Adrenal gland (tissue), 12 donors: Measurements from ENCODE around the gene CEP43. TPM values are rescaled to one million over a fixed set of nuclear protein-coding genes. Genes with fewer than 3 reads are reported as not detected.
A peak's percentile ranks its signal among the peaks of the same experiment; 100 is the strongest.

Experiments used
- DNase-seq, 7 donors: peaks; one replicate each; pipeline ENCODE4 v3.0.0-alpha.2; 2019 to 2020
- H3K27ac ChIP-seq, 5 donors: fragments of 200-600 bp; sonication (generic) in 4 of 5; 1 replicate in 3 of 5; 2 replicates in 2 of 5; pipeline versions ENCODE4 v1.5.1 to v1.8.0; 2016 to 2020; ENCODE audit warnings: mild to moderate bottlenecking in 1 of 5
- H3K27me3 ChIP-seq: fragments of 200-600 bp; 2 replicates; pipeline ENCODE4 v1.8.0; 2021
- H3K36me3 ChIP-seq, 2 donors: fragments of 200-600 bp; replicated peaks in 1 of 2; 1 replicate in 1 of 2; 2 replicates in 1 of 2; pipeline versions ENCODE4 v1.5.1 to v1.8.0; 2018 to 2022
- H3K4me1 ChIP-seq, 2 donors: fragments of 200-600 bp; replicated peaks in 1 of 2; 1 replicate in 1 of 2; 2 replicates in 1 of 2; pipeline versions ENCODE4 v1.5.1 to v1.8.0; 2018 to 2021
- H3K4me3 ChIP-seq, 4 donors: fragments of 200-600 bp; sonication (generic) in 3 of 4; one replicate each; pipeline ENCODE4 v1.5.1; 2016 to 2018
- H3K9me3 ChIP-seq, 3 donors: fragments of 200-600 bp; sonication (generic) in 1 of 3; replicated peaks in 1 of 3; 1 replicate in 2 of 3; 2 replicates in 1 of 3; pipeline versions ENCODE4 v1.5.1 to v1.8.0; 2016 to 2021
- POLR2A ChIP-seq, 2 donors: fragments of 450-650 bp; IDR thresholded peaks; one replicate each; pipeline ENCODE4 v1.6.1; 2017; ENCODE audit warnings: antibody characterized with exemption in 2 of 2, mild to moderate bottlenecking in 2 of 2, moderate library complexity in 1 of 2
- WGBS, 4 donors: extraction: QIAGEN DNeasy Blood & Tissue Kit in 2 of 4; methylation state at CpG; one replicate each; pipeline versions ENCODE4 v1.1.5 to v1.1.7; 2013 to 2017; 5-methylcytosine and 5-hydroxymethylcytosine counted together
- intact Hi-C, 2 donors: fragments of 100-400 bp; cut with DNase I; formaldehyde crosslinking; loops; one replicate each; pipeline versions ENCODE4 v1.14.1 to v1.15.0; 2022 to 2023
- polyA plus RNA-seq, 3 donors: library from polyadenylated mRNA; stranded (reverse); fragments of 200-250 nt in 2 of 3; fragments of 350-450 nt in 1 of 3; fragmentation: Illumina TruSeq in 1 of 3; extraction: RNeasy Lipid Tissue Mini Kit (QIAGEN cat#74804) in 1 of 3; gene quantifications; one replicate each; pipeline ENCODE4 v1.2.3, GENCODE V29; 2013 to 2014
- total RNA-seq, 9 donors: library from RNA; depleted of rRNA in 4 of 9; stranded (reverse); fragments of >200 nt in 4 of 9; fragments of 120-200 nt in 1 of 9; fragmentation: NEBNext Ultra II Directional in 1 of 9; extraction: Animal tissue kit (Norgen Biotek cat#: 25700) in 1 of 9; gene quantifications; one replicate each; pipeline versions ENCODE4 v1.1.0 to v1.2.4, GENCODE V29; 2013 to 2023
- TF ChIP-seq, protein P1 (sequence below), 6 experiments: fragments of 450-650 bp in 4 of 6; fragments of 200-600 bp in 2 of 6; sonication (generic) in 1 of 6; IDR thresholded peaks; 1 replicate in 5 of 6; 2 replicates in 1 of 6; pipeline versions ENCODE4 v1.5.1 to v1.8.0; 2016 to 2021; ENCODE audit warnings: antibody characterized with exemption in 6 of 6, mild to moderate bottlenecking in 2 of 6, moderate library complexity in 1 of 6
- donor health status: healthy with polysubstance abuse.
- donor health status: Bipolar disorder and iron deficiency.
- donor health status: DM: yes; HTN: yes; CAD: no.
- donor health status: DM: no; HTN: no; CAD: no.
- donor health status: DM: no; HTN: no; CAD: no.
- donor health status: DM: yes; HTN: yes; CAD: no.

CEP43 gene
- total and polyA plus RNA-seq, 12 donors = 10.1 to 36.7 (median 16.6) TPM

DNA sequence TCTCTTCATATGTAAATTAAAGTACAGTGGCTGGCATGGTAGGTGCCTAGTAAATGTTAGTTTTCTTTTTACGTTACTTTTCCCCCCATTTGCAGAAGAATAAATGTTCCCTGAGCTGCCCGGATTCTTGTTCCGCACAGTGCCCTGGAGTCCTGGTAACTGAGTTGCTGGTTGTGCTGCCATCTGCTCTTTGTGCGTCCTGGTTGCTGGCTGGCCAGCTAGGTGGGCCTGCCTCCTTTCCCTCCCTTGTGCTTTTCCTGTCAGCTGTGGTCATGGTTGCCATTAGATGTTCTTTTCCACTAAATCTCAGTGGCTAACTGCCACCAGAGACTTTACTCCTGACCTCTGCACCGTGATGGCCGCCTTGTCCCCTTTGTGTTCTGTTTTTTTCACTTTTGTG lies 28.6 kb downstream of the CEP43 start:
- Histone ChIP-seq H3K27ac (no peak overlapping the region), H3K27me3 (no peaks in the 10 kb centered on the region), H3K9me3 (no peaks in the 10 kb centered on the region), H3K36me3 (peaks cover 0 to 22% of the 10 kb centered on the region in 2 donors), H3K4me3 (no peak overlapping the region), H3K4me1 (peaks cover 0 to 8% of the 10 kb centered on the region in 2 donors)
- TF ChIP-seq, protein P1, sequence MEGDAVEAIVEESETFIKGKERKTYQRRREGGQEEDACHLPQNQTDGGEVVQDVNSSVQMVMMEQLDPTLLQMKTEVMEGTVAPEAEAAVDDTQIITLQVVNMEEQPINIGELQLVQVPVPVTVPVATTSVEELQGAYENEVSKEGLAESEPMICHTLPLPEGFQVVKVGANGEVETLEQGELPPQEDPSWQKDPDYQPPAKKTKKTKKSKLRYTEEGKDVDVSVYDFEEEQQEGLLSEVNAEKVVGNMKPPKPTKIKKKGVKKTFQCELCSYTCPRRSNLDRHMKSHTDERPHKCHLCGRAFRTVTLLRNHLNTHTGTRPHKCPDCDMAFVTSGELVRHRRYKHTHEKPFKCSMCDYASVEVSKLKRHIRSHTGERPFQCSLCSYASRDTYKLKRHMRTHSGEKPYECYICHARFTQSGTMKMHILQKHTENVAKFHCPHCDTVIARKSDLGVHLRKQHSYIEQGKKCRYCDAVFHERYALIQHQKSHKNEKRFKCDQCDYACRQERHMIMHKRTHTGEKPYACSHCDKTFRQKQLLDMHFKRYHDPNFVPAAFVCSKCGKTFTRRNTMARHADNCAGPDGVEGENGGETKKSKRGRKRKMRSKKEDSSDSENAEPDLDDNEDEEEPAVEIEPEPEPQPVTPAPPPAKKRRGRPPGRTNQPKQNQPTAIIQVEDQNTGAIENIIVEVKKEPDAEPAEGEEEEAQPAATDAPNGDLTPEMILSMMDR (IDR thresholded peaks at IDR 0.05) = no peak
- TF ChIP-seq POLR2A (IDR thresholded peaks at IDR 0.05) = no peak
- 92 to 95% (median 93%) methylated on average over 6 of the region's 6 CpGs for WGBS, 4 donors
- intact Hi-C loops = no loop called here
- DNase-seq = no peak

DNA sequence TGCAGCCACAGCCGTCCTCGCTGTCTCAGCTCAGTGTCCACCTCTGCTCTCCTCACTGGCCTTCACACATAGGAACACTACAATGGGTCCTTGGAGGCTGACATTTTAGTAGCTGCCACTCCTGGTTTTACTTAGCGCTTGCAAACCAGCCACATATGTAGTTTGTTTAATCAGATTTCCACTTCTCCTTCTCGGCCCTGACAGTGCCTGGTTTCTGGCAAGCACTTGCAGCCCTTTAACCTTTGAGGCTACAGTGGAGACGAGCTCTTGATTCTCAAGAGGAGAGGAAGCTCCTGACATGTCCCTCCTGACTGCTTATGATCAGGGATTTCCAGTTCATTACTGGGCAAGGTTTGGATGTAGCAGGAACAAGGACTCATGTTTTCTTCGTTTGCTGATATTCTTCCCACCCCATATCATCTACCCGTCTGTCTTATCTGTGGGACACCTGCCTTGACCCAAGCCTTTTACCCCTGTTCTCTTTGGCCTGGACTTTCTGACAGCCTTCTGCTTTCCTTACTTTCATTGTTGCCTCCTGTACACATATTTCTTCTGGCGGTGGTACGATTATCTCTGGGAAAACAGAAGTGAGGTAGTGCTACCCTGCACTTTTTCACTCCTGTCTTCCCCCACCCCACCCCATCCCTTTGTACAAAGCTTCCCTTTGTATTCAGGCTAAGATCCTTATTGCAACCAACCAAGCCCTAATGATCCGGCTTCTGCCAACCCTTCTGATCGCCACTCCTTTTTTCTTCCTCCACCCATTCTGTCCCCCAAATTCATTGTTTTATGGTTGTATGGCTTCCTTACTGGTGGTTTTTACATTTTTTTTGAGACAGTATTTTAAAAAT lies 31.2 kb downstream of the CEP43 start:
- no peak overlapping the region for H3K27ac ChIP-seq
- no peak for DNase-seq
- H3K9me3 ChIP-seq = no peaks in the 10 kb centered on the region
- no peaks in the 10 kb centered on the region for H3K27me3 ChIP-seq
- peaks cover 0 to 30% of the 10 kb centered on the region in 2 donors for H3K36me3 ChIP-seq
- WGBS, 4 donors = 81 to 89% (median 83%) methylated on average over 11 of the region's 11 CpGs
- TF ChIP-seq POLR2A (IDR thresholded peaks at IDR 0.05) = no peak
- TF ChIP-seq, protein P1 (IDR thresholded peaks at IDR 0.05) = no peak
- no peak overlapping the region for H3K4me3 ChIP-seq
- intact Hi-C loops = no loop called here
- peaks cover 0 to 8% of the 10 kb centered on the region in 2 donors for H3K4me1 ChIP-seq

DNA sequence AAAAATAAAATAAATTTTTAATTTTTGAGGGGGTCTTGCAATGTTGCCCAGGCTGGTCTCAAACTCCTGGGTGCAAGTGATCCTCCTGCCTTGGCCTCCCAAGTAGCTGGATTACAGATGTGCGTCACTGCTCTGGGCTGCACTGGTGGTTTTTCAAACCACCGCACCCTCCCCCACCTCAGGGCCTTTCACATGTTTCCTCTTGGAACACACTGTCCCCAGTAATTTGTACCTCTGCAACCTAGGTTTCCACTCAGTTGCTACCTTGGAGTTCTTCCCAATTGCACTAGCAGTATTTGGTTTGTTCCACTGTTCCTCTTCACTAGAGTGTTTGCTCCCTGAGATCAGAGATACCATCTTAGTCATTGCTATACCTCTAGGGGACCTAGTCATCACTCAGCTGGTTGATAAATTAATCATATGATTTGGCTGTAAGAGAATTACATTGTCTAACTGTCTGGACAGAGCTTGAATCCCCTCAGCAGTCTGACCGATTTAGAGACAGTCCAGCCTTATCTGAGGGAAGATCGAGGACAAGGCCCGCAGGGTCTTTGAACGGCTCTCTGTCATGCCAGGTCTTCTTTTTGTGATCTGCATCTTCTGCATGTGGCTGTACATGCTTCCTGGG lies 32.0 kb downstream of the CEP43 start:
- WGBS, 4 donors = 88 to 93% (median 90%) methylated on average over 6 of the region's 6 CpGs
- TF ChIP-seq POLR2A (IDR thresholded peaks at IDR 0.05) = no peak
- TF ChIP-seq, protein P1 (IDR thresholded peaks at IDR 0.05) = no peak
- Histone ChIP-seq H3K4me1 (peaks cover 0 to 8% of the 10 kb centered on the region in 2 donors), H3K4me3 (no peak overlapping the region), H3K27me3 (no peaks in the 10 kb centered on the region), H3K36me3 (peaks cover 0 to 28% of the 10 kb centered on the region in 2 donors), H3K9me3 (no peaks in the 10 kb centered on the region), H3K27ac (no peak overlapping the region)
- peak in 1 of 7 donors; percentile 63 for DNase-seq
- intact Hi-C loops = no loop called here

DNA sequence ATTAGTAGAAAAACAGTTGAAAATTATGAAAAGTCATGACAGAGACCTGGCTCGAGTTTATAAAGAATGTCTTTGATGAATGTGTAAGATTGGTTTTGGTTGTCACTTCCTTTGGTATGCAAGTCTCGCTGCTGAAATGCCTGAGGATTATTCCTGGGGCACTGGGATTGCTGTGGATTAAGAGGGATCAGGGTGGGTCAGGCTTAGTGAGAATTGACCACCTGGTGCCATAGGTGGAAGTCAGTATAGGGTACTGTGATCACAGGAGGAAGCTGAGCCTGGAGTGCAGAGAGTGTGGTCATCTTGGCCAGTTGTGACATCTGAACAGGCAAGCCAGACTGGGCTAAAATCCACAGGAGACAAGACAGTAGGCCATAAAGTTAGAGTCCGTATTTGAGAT lies 34.9 kb downstream of the CEP43 start:
- peaks cover 0 to 34% of the 10 kb centered on the region in 2 donors for H3K36me3 ChIP-seq

More for the DNA sequence above, 34.9 kb downstream of the CEP43 start:
- WGBS, 4 donors = 93 to 98% (median 95%) methylated on average over 3 of the region's 3 CpGs
- no peak for DNase-seq
- no peak for TF ChIP-seq POLR2A (IDR thresholded peaks at IDR 0.05)
- TF ChIP-seq, protein P1 (IDR thresholded peaks at IDR 0.05) = no peak
- Histone ChIP-seq H3K27me3 (no peaks in the 10 kb centered on the region), H3K9me3 (no peaks in the 10 kb centered on the region), H3K4me1 (no peaks in the 10 kb centered on the region), H3K4me3 (no peak overlapping the region), H3K27ac (no peak overlapping the region)
- intact Hi-C loops = no loop called here
